ENCODE measurements around the gene ZNF630. TPM values are rescaled to one million over a fixed set of nuclear protein-coding genes. Genes with fewer than 3 reads are reported as not detected.

The ZNF630 gene
- total RNA-seq, 1 donor from 2014 or later, result 3.3 TPM

- Histone ChIP-seq H3K27me3 (no peaks in the 10 kb centered on the region), H3K36me3 (peaks cover 0 to 9% of the 10 kb centered on the region in 2 donors), H3K4me1 (no peaks in the 10 kb centered on the region), H3K9me3 (no peaks in the 10 kb centered on the region), H3K4me3 (no peak overlapping the region), H3K27ac (no peak overlapping the region)
- no peak for DNase-seq (ENCODE audit: low spot score in 2 of 2)
- TF ChIP-seq CTCF (IDR thresholded peaks at IDR 0.05), result no peak
- intact Hi-C loops (cut with DNase I), result no loop called here
Observed at GRCh38 chrX:48068096-48068887, 3.1 kb downstream of the ZNF630 start.

- DNase-seq (ENCODE audit: low spot score in 2 of 2), result no peak
- intact Hi-C loops (cut with DNase I), result no loop called here
- no peaks in the 10 kb centered on the region for H3K4me1 ChIP-seq
Observed at GRCh38 chrX:48064261-48064660, 7.2 kb downstream of the ZNF630 start.

DNA sequence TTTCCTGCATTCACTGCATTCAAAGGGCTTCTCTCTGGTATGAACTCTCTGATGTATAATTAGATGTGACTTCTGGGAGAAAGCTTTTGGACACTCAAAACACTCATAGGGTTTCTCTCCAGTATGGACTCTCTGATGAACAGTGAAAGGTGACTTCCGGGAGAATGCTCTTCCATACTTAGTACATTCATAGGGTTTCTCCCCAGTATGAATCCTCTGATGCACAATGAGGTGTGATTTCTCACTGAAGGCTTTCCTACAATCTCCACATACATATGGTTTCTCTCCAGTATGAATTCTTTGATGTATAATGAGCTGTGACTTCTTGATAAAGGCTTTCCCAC, 12.2 kb downstream of the ZNF630 start:
- H3K36me3 ChIP-seq, result peaks cover 14 to 43% of the 10 kb centered on the region in 2 donors
- intact Hi-C loops (cut with DNase I), result no loop called here
- no peak for TF ChIP-seq CTCF (IDR thresholded peaks at IDR 0.05)
- H3K4me1 ChIP-seq, result no peaks in the 10 kb centered on the region
- H3K4me3 ChIP-seq, result no peak overlapping the region
- no peak overlapping the region for H3K27ac ChIP-seq
- no peak for DNase-seq (ENCODE audit: low spot score in 2 of 2)
- no peaks in the 10 kb centered on the region for H3K27me3 ChIP-seq
- peaks cover 0 to 27% of the 10 kb centered on the region in 2 donors for H3K9me3 ChIP-seq

More at GRCh38 chrX:48064261-48064660, 7.2 kb downstream of the ZNF630 start:
- Histone ChIP-seq H3K4me3 (no peak overlapping the region), H3K27me3 (no peaks in the 10 kb centered on the region), H3K36me3 (peaks cover 12 to 43% of the 10 kb centered on the region in 2 donors), H3K9me3 (peaks cover 0 to 7% of the 10 kb centered on the region in 2 donors), H3K27ac (no peak overlapping the region)
- no peak for TF ChIP-seq CTCF (IDR thresholded peaks at IDR 0.05)

DNA sequence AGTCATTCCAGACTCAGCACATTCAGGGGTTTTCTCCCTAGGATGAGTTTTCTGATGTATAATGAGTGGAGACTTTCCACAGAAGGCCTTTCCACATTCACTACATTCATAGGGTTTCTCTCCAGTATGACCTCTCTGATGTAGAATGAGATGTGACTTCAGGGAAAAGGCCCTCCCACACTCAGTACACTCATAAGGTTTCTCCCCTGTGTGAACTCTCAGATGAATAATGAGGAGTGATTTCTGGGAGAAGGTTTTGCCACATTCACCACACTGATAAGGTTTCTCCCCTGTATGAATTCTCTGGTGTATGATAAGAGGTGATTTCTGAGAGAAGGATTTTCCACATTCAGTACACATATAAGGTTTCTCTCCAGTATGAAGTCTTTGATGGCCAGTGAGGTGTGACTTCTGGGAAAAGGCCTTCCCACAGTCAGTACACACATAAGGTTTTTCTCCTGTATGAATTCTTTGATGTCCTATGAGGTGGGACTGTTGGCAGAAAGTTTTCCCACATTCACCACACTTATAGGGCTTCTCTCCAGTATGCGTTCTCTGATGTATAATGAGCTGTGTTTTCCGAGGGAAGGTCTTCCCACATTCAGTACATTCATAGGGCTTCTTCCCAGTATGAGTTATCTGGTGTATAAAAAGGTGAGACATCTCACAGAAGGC, 12.7 kb downstream of the ZNF630 start:
- Histone ChIP-seq H3K36me3 (peaks cover 14 to 40% of the 10 kb centered on the region in 2 donors), H3K27me3 (no peaks in the 10 kb centered on the region), H3K27ac (no peak overlapping the region), H3K4me1 (no peaks in the 10 kb centered on the region), H3K4me3 (no peak overlapping the region), H3K9me3 (peaks cover 0 to 27% of the 10 kb centered on the region in 2 donors)
- TF ChIP-seq CTCF (IDR thresholded peaks at IDR 0.05), result no peak
- DNase-seq (ENCODE audit: low spot score in 2 of 2), result no peak
- intact Hi-C loops (cut with DNase I), result no loop called here

DNA sequence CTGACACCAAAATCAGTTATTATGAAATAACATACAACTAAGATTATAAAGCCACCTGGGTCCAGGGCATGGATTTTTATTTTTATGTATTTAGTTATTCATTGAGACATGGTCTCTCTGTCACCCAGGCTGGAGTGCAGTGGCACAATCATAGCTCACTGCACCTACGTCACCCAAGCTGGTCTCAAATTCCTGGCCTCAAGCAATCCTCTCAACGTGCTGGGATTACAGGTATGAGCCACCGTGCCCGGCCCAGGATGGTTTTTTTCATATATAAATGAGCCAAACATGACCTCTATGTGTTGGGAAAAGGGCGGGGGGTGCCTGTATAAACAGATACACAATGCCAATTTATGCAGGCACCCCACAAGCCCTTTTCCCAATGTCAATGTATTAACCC, 24.6 kb downstream of the ZNF630 start:
- Histone ChIP-seq H3K27me3 (no peaks in the 10 kb centered on the region), H3K4me1 (no peaks in the 10 kb centered on the region), H3K4me3 (no peak overlapping the region), H3K36me3 (no peaks in the 10 kb centered on the region), H3K27ac (no peak overlapping the region), H3K9me3 (no peaks in the 10 kb centered on the region)
- DNase-seq (ENCODE audit: low spot score in 2 of 2), result no peak
- no peak for TF ChIP-seq CTCF (IDR thresholded peaks at IDR 0.05)
- intact Hi-C loops (cut with DNase I), result no loop called here

All from ascending aorta (tissue), 2 donors.